IMR-90 (cell line): ENCODE results near the gene TBC1D30. TPM values are rescaled to one million over a fixed set of nuclear protein-coding genes. Genes with fewer than 3 reads are reported as not detected.

Experiments
- ATAC-seq: fragments of 200-7000 bp; cut with Tn5 transposase; 2 replicates; pipeline ENCODE4 v1.9.1; 2020; ENCODE audit warnings: low read depth, mild to moderate bottlenecking, moderate library complexity
- BruUV-seq: library from RNA; stranded (reverse); fragments of 400-500 nt; replicated peaks from 2 replicates; lab custom pipeline; 2021; lab: Mats Ljungman, UMichigan
- CTCF ChIA-PET: fragments of 300-600 bp; formaldehyde crosslinking; extraction: SDS; loops from one replicate; lab custom pipeline; 2021; ENCODE audit warnings: antibody characterized with exemption; lab: Yijun Ruan, JAX
- POLR2A ChIA-PET: fragments of 300-600 bp; sonication (Branson Sonifier 250); formaldehyde crosslinking; loops from one replicate; lab custom pipeline; 2022; ENCODE audit warnings: antibody characterized with exemption; ENCODE audit not compliant: unreplicated experiment; lab: Charles Lee
- DNase-seq: peaks from one replicate; pipeline ENCODE4 v3.0.0; 2013
- H2AFZ ChIP-seq: replicated peaks from 2 replicates; pipeline ENCODE3; 2013; ENCODE audit warnings: low read length, mild to moderate bottlenecking; ENCODE audit not compliant: poor library complexity
- H2AK5ac ChIP-seq: 2 replicates; pipeline ENCODE4 v1.6.1; 2013; ENCODE audit warnings: low read depth, low read length, inconsistent platforms
- H2AK9ac ChIP-seq: replicated peaks from 2 replicates; pipeline ENCODE3; 2013; ENCODE audit warnings: mild to moderate bottlenecking, low read depth, low read length, moderate library complexity; ENCODE audit not compliant: poor library complexity
- H2BK120ac ChIP-seq: 2 replicates; pipeline ENCODE4 v1.6.1; 2013; ENCODE audit warnings: low read depth, low read length, inconsistent platforms
- H2BK15ac ChIP-seq: 3 replicates; pipeline ENCODE4 v1.6.1; 2013; ENCODE audit warnings: low read depth, low read length, inconsistent platforms
- H2BK20ac ChIP-seq: 2 replicates; pipeline ENCODE4 v1.6.1; 2013; ENCODE audit warnings: low read depth, mild to moderate bottlenecking, inconsistent platforms, low read length, moderate library complexity
- H2BK5ac ChIP-seq: 2 replicates; pipeline ENCODE4 v1.6.1; 2013; ENCODE audit warnings: mild to moderate bottlenecking, low read depth, low read length, inconsistent platforms; ENCODE audit not compliant: poor library complexity, severe bottlenecking
- H3K14ac ChIP-seq: replicated peaks from 2 replicates; pipeline ENCODE4 v1.6.1; 2013; ENCODE audit warnings: low read depth, low read length, inconsistent platforms
- H3K18ac ChIP-seq: 2 replicates; pipeline ENCODE4 v1.6.1; 2013; ENCODE audit warnings: low read depth, low read length, control low read depth
- H3K23ac ChIP-seq: 2 replicates; pipeline ENCODE4 v1.6.1; 2013; ENCODE audit warnings: low read depth, low read length, inconsistent platforms
- H3K27ac ChIP-seq: 2 replicates; pipeline ENCODE4 v1.5.1; 2013; ENCODE audit warnings: mild to moderate bottlenecking, control low read depth, low read length; ENCODE audit not compliant: insufficient read depth
- H3K27me3 ChIP-seq: 2 replicates; pipeline ENCODE4 v1.6.1; 2013; ENCODE audit warnings: low read length; ENCODE audit not compliant: control insufficient read depth, insufficient read depth
- H3K36me3 ChIP-seq: 2 replicates; pipeline ENCODE4 v1.6.1; 2013; ENCODE audit warnings: low read length, mixed read lengths; ENCODE audit not compliant: control insufficient read depth, insufficient read depth
- H3K4ac ChIP-seq: 2 replicates; pipeline ENCODE4 v1.6.1; 2013; ENCODE audit warnings: low read depth, low read length, inconsistent platforms
- H3K4me1 ChIP-seq: 2 replicates; pipeline ENCODE4 v1.6.1; 2013; ENCODE audit warnings: low read length, mixed read lengths; ENCODE audit not compliant: control insufficient read depth, insufficient read depth
- H3K4me2 ChIP-seq: 2 replicates; pipeline ENCODE4 v1.6.1; 2013; ENCODE audit warnings: low read depth, mild to moderate bottlenecking, control low read depth, low read length, moderate library complexity
- H3K4me3 ChIP-seq: 2 replicates; pipeline ENCODE4 v1.5.1; 2013; ENCODE audit warnings: low read depth, mild to moderate bottlenecking, control low read depth, low read length, moderate library complexity; ENCODE audit not compliant: insufficient read depth
- H3K56ac ChIP-seq: 2 replicates; pipeline ENCODE4 v1.6.1; 2013; ENCODE audit warnings: low read length, inconsistent platforms; ENCODE audit not compliant: insufficient read depth; ENCODE audit errors: extremely low read depth
- H3K79me1 ChIP-seq, 2 experiments: 2 replicates each; pipeline ENCODE4 v1.6.1; 2013; ENCODE audit warnings: low read length in 2 of 2, inconsistent platforms in 1 of 2, low read depth in 1 of 2
- H3K9ac ChIP-seq: 2 replicates; pipeline ENCODE4 v1.6.1; 2013; ENCODE audit warnings: low read depth, low read length, control low read depth
- H3K9me1 ChIP-seq: 2 replicates; pipeline ENCODE4 v1.6.1; 2013; ENCODE audit warnings: low read length, inconsistent platforms; ENCODE audit not compliant: insufficient read depth
- H3K9me3 ChIP-seq: 2 replicates; pipeline ENCODE4 v1.6.1; 2013; ENCODE audit warnings: low read length; ENCODE audit not compliant: control insufficient read depth, insufficient read depth
- H4K20me1 ChIP-seq: 2 replicates; pipeline ENCODE4 v1.6.1; 2013; ENCODE audit warnings: low read length, inconsistent platforms; ENCODE audit not compliant: insufficient read depth
- H4K5ac ChIP-seq: 2 replicates; pipeline ENCODE4 v1.6.1; 2013; ENCODE audit warnings: mild to moderate bottlenecking, low read depth, low read length, control low read depth
- H4K8ac ChIP-seq, 2 experiments: 2 replicates each; pipeline ENCODE4 v1.6.1; 2013; ENCODE audit warnings: low read depth in 2 of 2, low read length in 2 of 2, control low read depth in 1 of 2, inconsistent platforms in 1 of 2
- H4K91ac ChIP-seq: 2 replicates; pipeline ENCODE4 v1.6.1; 2013; ENCODE audit warnings: low read depth, low read length, inconsistent platforms; ENCODE audit not compliant: insufficient read depth
- BHLHE40 ChIP-seq: fragments of 150-350 bp; IDR thresholded peaks from 2 replicates; pipeline ENCODE4 v1.6.1; 2016; ENCODE audit warnings: mild to moderate bottlenecking, low read depth, low read length
- CEBPB ChIP-seq: IDR thresholded peaks from 2 replicates; pipeline ENCODE4 v1.6.1; 2012; ENCODE audit warnings: low read depth, low read length, improper control_type of control experiment
- CHD1 ChIP-seq: IDR thresholded peaks from 2 replicates; pipeline ENCODE4 v1.6.1; 2012; ENCODE audit warnings: low read depth, low read length, improper control_type of control experiment
- ELK1 ChIP-seq: fragments of 150-350 bp; IDR thresholded peaks from 2 replicates; pipeline ENCODE4 v1.6.1; 2016; ENCODE audit warnings: low read depth, mild to moderate bottlenecking, low read length, moderate library complexity, borderline replicate concordance
- FOS ChIP-seq: fragments of 150-350 bp; IDR thresholded peaks from 2 replicates; pipeline ENCODE4 v1.6.1; 2016; ENCODE audit warnings: low read depth, low read length
- MAFK ChIP-seq: IDR thresholded peaks from 2 replicates; pipeline ENCODE4 v1.6.1; 2012; ENCODE audit warnings: low read depth, low read length, improper control_type of control experiment
- MAZ ChIP-seq: IDR thresholded peaks from 2 replicates; pipeline ENCODE4 v1.6.1; 2012; ENCODE audit warnings: low read depth, mild to moderate bottlenecking, low read length, improper control_type of control experiment, moderate library complexity, borderline replicate concordance
- MXI1 ChIP-seq: IDR thresholded peaks from 2 replicates; pipeline ENCODE4 v1.6.1; 2012; ENCODE audit warnings: low read depth, mild to moderate bottlenecking, low read length, moderate library complexity, borderline replicate concordance
- NFE2L2 ChIP-seq: fragments of 150-350 bp; IDR thresholded peaks from 2 replicates; pipeline ENCODE4 v1.6.1; 2016; ENCODE audit warnings: low read depth, mild to moderate bottlenecking, low read length
- POLR2A ChIP-seq: IDR thresholded peaks from 2 replicates; pipeline ENCODE4 v1.6.1; 2012; ENCODE audit warnings: mild to moderate bottlenecking, low read depth, low read length
- RAD21 ChIP-seq: IDR thresholded peaks from 2 replicates; pipeline ENCODE4 v1.6.1; 2012; ENCODE audit warnings: low read length, improper control_type of control experiment
- RCOR1 ChIP-seq: IDR thresholded peaks from 2 replicates; pipeline ENCODE4 v1.6.1; 2012; ENCODE audit warnings: mild to moderate bottlenecking, low read length, improper control_type of control experiment; ENCODE audit not compliant: insufficient replicate concordance
- RFX5 ChIP-seq: IDR thresholded peaks from 2 replicates; pipeline ENCODE4 v1.8.0; 2012; ENCODE audit warnings: low read depth, mild to moderate bottlenecking, low read length, moderate library complexity
- SMC3 ChIP-seq: fragments of 150-350 bp; IDR thresholded peaks from 2 replicates; pipeline ENCODE4 v1.6.1; 2016; ENCODE audit warnings: low read depth, mild to moderate bottlenecking, antibody characterized with exemption, low read length, moderate library complexity
- WGBS, 2 experiments: methylation state at CpG; one replicate each; pipeline versions ENCODE4 v1.1.5 to v1.1.7; 2013; ENCODE audit warnings: missing lambda C conversion rate in 2 of 2; ENCODE audit not compliant: insufficient read length in 1 of 2; ENCODE audit errors: extremely low coverage in 2 of 2; 5-methylcytosine and 5-hydroxymethylcytosine counted together
- dilution Hi-C: fragments of 300-500 bp; cut with HindIII; formaldehyde crosslinking; loops from one replicate; pipeline ENCODE4 v1.14.3; 2018; ENCODE audit warnings: low sequenced_read_pairs; ENCODE audit not compliant: unreplicated experiment
- in situ Hi-C: fragments of 300-500 bp; cut with MboI; formaldehyde crosslinking; loops from 3 replicates; pipeline ENCODE4 v1.14.3; 2019; ENCODE audit warnings: low sequenced_read_pairs, inconsistent platforms, mixed read lengths
- intact Hi-C: fragments of 100-400 bp; cut with micrococcal nuclease; formaldehyde crosslinking; loops from 2 replicates; pipeline ENCODE4 v1.10.0; 2022
- polyA plus RNA-seq, 3 experiments: library from polyadenylated mRNA; depleted of rRNA; stranded (reverse); fragments of >200 nt; gene quantifications; 2 replicates each; pipeline ENCODE4 v1.2.3, GENCODE V29; 2012; ENCODE audit warnings: low replicate concordance in 1 of 3
- total RNA-seq: library from RNA; depleted of rRNA; stranded (reverse); fragments of >200 nt; gene quantifications from 2 replicates; pipeline ENCODE4 v1.2.3, GENCODE V29; 2012
- TF ChIP-seq, protein P1 (sequence below): conservative IDR thresholded peaks from 2 replicates; pipeline ENCODE4 v1.5.1; 2012; ENCODE audit warnings: mild to moderate bottlenecking, low read depth, low read length, improper control_type of control experiment
- TF ChIP-seq, protein P2 (sequence below): fragments of 150-350 bp; IDR thresholded peaks from 2 replicates; pipeline ENCODE4 v1.6.1; 2017; ENCODE audit warnings: mild to moderate bottlenecking, antibody characterized with exemption, low read length, low read depth

Gene TBC1D30
- total and polyA plus RNA-seq, 2 of the 4 experiments (the other 2 are of a cell fraction) = 0.18 to 0.24 TPM

DNA sequence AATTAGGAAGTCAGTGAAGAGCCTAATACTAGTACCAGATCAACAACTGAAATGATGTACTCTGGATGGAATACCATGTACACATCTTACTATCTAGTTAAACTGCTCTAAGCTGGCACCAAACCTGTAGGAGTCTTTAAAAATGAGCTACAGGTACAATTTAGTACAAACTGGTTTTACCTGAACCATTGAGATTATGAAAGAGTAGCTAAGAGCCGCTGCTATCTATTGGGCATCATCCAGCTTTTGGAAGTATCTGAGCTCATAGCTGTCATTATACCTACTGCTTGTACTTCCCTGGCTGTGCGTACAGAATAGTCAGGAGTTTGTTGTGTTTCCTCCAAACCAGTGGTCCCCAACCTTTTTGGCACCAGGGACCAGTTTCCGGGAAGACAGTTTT is 12.4 kb downstream of the TBC1D30 start:
- BruUV-seq = no TSS peak
- H3K4me2 ChIP-seq = no peak overlapping the region
- no peak overlapping the region for H2BK5ac ChIP-seq
- no peak overlapping the region for H3K27ac ChIP-seq
- H3K23ac ChIP-seq = no peak overlapping the region
- TF ChIP-seq, protein P1, sequence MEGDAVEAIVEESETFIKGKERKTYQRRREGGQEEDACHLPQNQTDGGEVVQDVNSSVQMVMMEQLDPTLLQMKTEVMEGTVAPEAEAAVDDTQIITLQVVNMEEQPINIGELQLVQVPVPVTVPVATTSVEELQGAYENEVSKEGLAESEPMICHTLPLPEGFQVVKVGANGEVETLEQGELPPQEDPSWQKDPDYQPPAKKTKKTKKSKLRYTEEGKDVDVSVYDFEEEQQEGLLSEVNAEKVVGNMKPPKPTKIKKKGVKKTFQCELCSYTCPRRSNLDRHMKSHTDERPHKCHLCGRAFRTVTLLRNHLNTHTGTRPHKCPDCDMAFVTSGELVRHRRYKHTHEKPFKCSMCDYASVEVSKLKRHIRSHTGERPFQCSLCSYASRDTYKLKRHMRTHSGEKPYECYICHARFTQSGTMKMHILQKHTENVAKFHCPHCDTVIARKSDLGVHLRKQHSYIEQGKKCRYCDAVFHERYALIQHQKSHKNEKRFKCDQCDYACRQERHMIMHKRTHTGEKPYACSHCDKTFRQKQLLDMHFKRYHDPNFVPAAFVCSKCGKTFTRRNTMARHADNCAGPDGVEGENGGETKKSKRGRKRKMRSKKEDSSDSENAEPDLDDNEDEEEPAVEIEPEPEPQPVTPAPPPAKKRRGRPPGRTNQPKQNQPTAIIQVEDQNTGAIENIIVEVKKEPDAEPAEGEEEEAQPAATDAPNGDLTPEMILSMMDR = no peak
- no peak for TF ChIP-seq NFE2L2
- no peak for TF ChIP-seq SMC3
- no peak for TF ChIP-seq CEBPB
- TF ChIP-seq BHLHE40 = no peak
- no peak for TF ChIP-seq MXI1
- TF ChIP-seq POLR2A = no peak
- TF ChIP-seq FOS = no peak
- no peak for TF ChIP-seq RFX5
- TF ChIP-seq CHD1 = no peak
- TF ChIP-seq MAZ = no peak
- no peak for TF ChIP-seq RAD21
- no peak for TF ChIP-seq ELK1
- TF ChIP-seq, protein P2, sequence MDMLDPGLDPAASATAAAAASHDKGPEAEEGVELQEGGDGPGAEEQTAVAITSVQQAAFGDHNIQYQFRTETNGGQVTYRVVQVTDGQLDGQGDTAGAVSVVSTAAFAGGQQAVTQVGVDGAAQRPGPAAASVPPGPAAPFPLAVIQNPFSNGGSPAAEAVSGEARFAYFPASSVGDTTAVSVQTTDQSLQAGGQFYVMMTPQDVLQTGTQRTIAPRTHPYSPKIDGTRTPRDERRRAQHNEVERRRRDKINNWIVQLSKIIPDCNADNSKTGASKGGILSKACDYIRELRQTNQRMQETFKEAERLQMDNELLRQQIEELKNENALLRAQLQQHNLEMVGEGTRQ = no peak
- no peak for TF ChIP-seq MAFK
- no peak for TF ChIP-seq RCOR1
- WGBS, 2 experiments = no CpG with 5 or more reads among the region's 3 CpGs
- no peak overlapping the region for H2AK5ac ChIP-seq
- H3K79me1 ChIP-seq = no peaks in the 10 kb centered on the region
- no peaks in the 10 kb centered on the region for H3K9me1 ChIP-seq
- POLR2A ChIA-PET = no interaction called here
- no peaks in the 10 kb centered on the region for H4K20me1 ChIP-seq
- H2BK15ac ChIP-seq = no peak overlapping the region
- no peak overlapping the region for H2AK9ac ChIP-seq
- ATAC-seq = no peak
- H2AFZ ChIP-seq = no peak overlapping the region
- H3K9ac ChIP-seq = no peak overlapping the region
- H3K14ac ChIP-seq = no peak overlapping the region
- no peak overlapping the region for H4K5ac ChIP-seq
- H4K91ac ChIP-seq = no peak overlapping the region
- H4K8ac ChIP-seq = no peak overlapping the region
- peaks cover 11% of the 10 kb centered on the region for H3K27me3 ChIP-seq
- CTCF ChIA-PET = interaction anchor here (0.6 kb wide), 1 partner anchor 328 kb away, joined by 3 read pairs; no protein-coding TSS in a partner anchor
- no peak overlapping the region for H3K4ac ChIP-seq
- peaks cover 3% of the 10 kb centered on the region; the same call in 1 of the 2 replicates for H3K9me3 ChIP-seq
- no peaks in the 10 kb centered on the region for H3K4me1 ChIP-seq
- no peak overlapping the region for H3K56ac ChIP-seq
- intact Hi-C loops = no loop called here
- no peak overlapping the region for H2BK120ac ChIP-seq
- in situ Hi-C loops = no loop called here
- dilution Hi-C loops = no loop called here
- no peak overlapping the region for H3K4me3 ChIP-seq
- no peak overlapping the region for H2BK20ac ChIP-seq
- no peak overlapping the region for H3K18ac ChIP-seq
- DNase-seq = no peak
- H3K36me3 ChIP-seq = no peaks in the 10 kb centered on the region
